Spleen (tissue), 11 donors: Measurements from ENCODE around the gene KREMEN2. TPM values are rescaled to one million over a fixed set of nuclear protein-coding genes. Genes with fewer than 3 reads are reported as not detected.

Experiments
- DNase-seq: peaks from one replicate; pipeline ENCODE4 v3.0.0-alpha.2; 2020
- H3K27ac ChIP-seq, 8 donors: fragments of 200-600 bp; sonication (generic) in 7 of 8; 1 replicate in 4 of 8; 2 replicates in 4 of 8; pipeline versions ENCODE4 v1.5.0 to v1.8.0; 2016 to 2021; ENCODE audit warnings: inconsistent platforms in 4 of 8, mild to moderate bottlenecking in 4 of 8, moderate library complexity in 1 of 8
- H3K27me3 ChIP-seq, 7 donors: fragments of 200-600 bp; sonication (generic) in 6 of 7; replicated peaks in 1 of 7; 1 replicate in 4 of 7; 2 replicates in 3 of 7; pipeline versions ENCODE4 v1.5.0 to v1.8.0; 2016 to 2021; ENCODE audit warnings: inconsistent platforms in 3 of 7, mild to moderate bottlenecking in 1 of 7
- H3K36me3 ChIP-seq, 6 donors: fragments of 200-600 bp; sonication (generic) in 5 of 6; 1 replicate in 4 of 6; 2 replicates in 2 of 6; pipeline versions ENCODE4 v1.5.0 to v1.8.0; 2016 to 2021; ENCODE audit warnings: inconsistent platforms in 2 of 6
- H3K4me1 ChIP-seq, 6 donors: fragments of 200-600 bp; sonication (generic) in 5 of 6; 1 replicate in 3 of 6; 2 replicates in 3 of 6; pipeline versions ENCODE4 v1.5.0 to v1.8.0; 2016 to 2021; ENCODE audit warnings: inconsistent platforms in 3 of 6
- H3K4me3 ChIP-seq, 8 donors: fragments of 200-600 bp; sonication (generic) in 7 of 8; 1 replicate in 4 of 8; 2 replicates in 4 of 8; pipeline versions ENCODE4 v1.5.0 to v1.8.0; 2016 to 2021; ENCODE audit warnings: inconsistent platforms in 4 of 8, mild to moderate bottlenecking in 4 of 8, moderate library complexity in 2 of 8
- H3K9me3 ChIP-seq, 8 donors: fragments of 200-600 bp; sonication (generic) in 7 of 8; 1 replicate in 4 of 8; 2 replicates in 4 of 8; pipeline versions ENCODE4 v1.5.0 to v1.8.0; 2016 to 2021; ENCODE audit warnings: inconsistent platforms in 4 of 8
- POLR2A ChIP-seq, 3 donors: fragments of 450-650 bp; IDR thresholded peaks; one replicate each; pipeline ENCODE4 v1.5.1; 2017; ENCODE audit warnings: antibody characterized with exemption in 3 of 3, mild to moderate bottlenecking in 1 of 3
- POLR2AphosphoS5 ChIP-seq, 3 donors: sonication (generic); formaldehyde crosslinking; IDR thresholded peaks; one replicate each; pipeline ENCODE4 v1.5.1; 2017; ENCODE audit warnings: antibody characterized with exemption in 3 of 3
- WGBS, 5 donors: extraction: QIAGEN DNeasy Blood & Tissue Kit in 3 of 5; methylation state at CpG; one replicate each; pipeline versions ENCODE4 v1.1.5 to v1.1.7; 2013 to 2018; 5-methylcytosine and 5-hydroxymethylcytosine counted together
- intact Hi-C: fragments of 100-400 bp; cut with DNase I; formaldehyde crosslinking; loops from one replicate; pipeline ENCODE4 v1.15.0; 2023; ENCODE audit warnings: low total_unique reads
- polyA plus RNA-seq, 3 donors: library from polyadenylated mRNA; stranded (reverse); fragments of 200-250 nt; gene quantifications; one replicate each; pipeline ENCODE4 v1.2.1, GENCODE V29; 2013
- small RNA-seq, 4 donors: library from RNA; depleted of rRNA; stranded (forward); fragments of <200 nt; gene quantifications; one replicate each; pipeline ENCODE3, GENCODE V24; 2016
- total RNA-seq, 7 donors: library from RNA; depleted of rRNA in 3 of 7; stranded (reverse); fragments of >200 nt in 3 of 7; fragmentation: NEBNext Ultra II Directional in 4 of 7; extraction: Animal tissue kit (Norgen Biotek cat#: 25700) in 4 of 7; gene quantifications; one replicate each; pipeline versions ENCODE4 v1.1.0 to v1.2.1, GENCODE V29; 2016 to 2021
- TF ChIP-seq, protein P1 (sequence below), 11 experiments: fragments of 200-600 bp in 7 of 11; fragments of 450-650 bp in 4 of 11; sonication (generic) in 4 of 11; IDR thresholded peaks in 8 of 11; conservative IDR thresholded peaks in 3 of 11; 1 replicate in 7 of 11; 2 replicates in 4 of 11; pipeline versions ENCODE4 v1.4.0 to v1.8.0; 2016 to 2021; ENCODE audit warnings: antibody characterized with exemption in 11 of 11, inconsistent platforms in 4 of 11, mild to moderate bottlenecking in 1 of 11
- donor health status: healthy with polysubstance abuse.
- donor health status: DM: no; HTN: no; CAD: no; lungs with moderate emphysema.
- donor health status: DM: no; HTN: no; CAD: no.
- donor health status: Bipolar disorder and iron deficiency.
- donor health status: healthy.
- donor health status: DM: no; HTN: no; CAD: no.
- donor health status: DM: yes; HTN: yes; CAD: no.

Gene KREMEN2
- total and polyA plus RNA-seq, 10 donors: 0.40 to 1.2 (median 0.42) TPM; not detected in 5

DNA sequence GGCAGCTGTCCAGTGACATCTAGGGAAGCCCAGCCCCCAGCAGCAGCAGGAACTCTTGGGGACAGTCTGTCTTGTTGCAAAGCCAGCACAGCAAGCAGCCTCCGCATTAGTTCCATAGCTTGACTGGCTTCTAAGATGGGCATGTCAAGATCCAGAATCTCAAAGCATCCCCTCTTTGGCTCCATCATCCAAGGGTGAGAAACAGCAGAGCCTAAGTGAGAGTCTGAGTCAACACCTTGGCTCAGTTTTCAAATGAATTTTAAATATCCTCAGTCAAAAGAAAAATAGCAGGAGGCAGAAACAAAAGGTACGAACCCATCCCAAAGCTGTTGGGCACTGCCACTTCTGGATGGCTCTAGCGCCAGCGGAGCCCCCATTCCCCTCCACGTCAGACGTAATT lies 50.9 kb downstream of the KREMEN2 start:
- H3K36me3 ChIP-seq: no peaks in the 10 kb centered on the region
- H3K4me1 ChIP-seq: peaks cover 7 to 41% (median 21%) of the 10 kb centered on the region in 6 donors
- no peaks in the 10 kb centered on the region for H3K9me3 ChIP-seq
- intact Hi-C loops: no loop called here
- WGBS, 5 donors: 86 to 95% (median 89%) methylated on average over 6 of the region's 6 CpGs
- no peak overlapping the region for H3K27ac ChIP-seq
- H3K27me3 ChIP-seq: peaks cover 0 to 86% (median 40%) of the 10 kb centered on the region in 7 donors
- TF ChIP-seq POLR2AphosphoS5 (IDR thresholded peaks at IDR 0.05) (no peak), POLR2A (IDR thresholded peaks at IDR 0.05) (no peak)
- TF ChIP-seq, protein P1, sequence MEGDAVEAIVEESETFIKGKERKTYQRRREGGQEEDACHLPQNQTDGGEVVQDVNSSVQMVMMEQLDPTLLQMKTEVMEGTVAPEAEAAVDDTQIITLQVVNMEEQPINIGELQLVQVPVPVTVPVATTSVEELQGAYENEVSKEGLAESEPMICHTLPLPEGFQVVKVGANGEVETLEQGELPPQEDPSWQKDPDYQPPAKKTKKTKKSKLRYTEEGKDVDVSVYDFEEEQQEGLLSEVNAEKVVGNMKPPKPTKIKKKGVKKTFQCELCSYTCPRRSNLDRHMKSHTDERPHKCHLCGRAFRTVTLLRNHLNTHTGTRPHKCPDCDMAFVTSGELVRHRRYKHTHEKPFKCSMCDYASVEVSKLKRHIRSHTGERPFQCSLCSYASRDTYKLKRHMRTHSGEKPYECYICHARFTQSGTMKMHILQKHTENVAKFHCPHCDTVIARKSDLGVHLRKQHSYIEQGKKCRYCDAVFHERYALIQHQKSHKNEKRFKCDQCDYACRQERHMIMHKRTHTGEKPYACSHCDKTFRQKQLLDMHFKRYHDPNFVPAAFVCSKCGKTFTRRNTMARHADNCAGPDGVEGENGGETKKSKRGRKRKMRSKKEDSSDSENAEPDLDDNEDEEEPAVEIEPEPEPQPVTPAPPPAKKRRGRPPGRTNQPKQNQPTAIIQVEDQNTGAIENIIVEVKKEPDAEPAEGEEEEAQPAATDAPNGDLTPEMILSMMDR (IDR thresholded peaks at IDR 0.05 in 8 of 11, conservative IDR thresholded peaks at IDR 0.05 in 3 of 11): no peak
- no peak for DNase-seq
- H3K4me3 ChIP-seq: no peak overlapping the region

DNA sequence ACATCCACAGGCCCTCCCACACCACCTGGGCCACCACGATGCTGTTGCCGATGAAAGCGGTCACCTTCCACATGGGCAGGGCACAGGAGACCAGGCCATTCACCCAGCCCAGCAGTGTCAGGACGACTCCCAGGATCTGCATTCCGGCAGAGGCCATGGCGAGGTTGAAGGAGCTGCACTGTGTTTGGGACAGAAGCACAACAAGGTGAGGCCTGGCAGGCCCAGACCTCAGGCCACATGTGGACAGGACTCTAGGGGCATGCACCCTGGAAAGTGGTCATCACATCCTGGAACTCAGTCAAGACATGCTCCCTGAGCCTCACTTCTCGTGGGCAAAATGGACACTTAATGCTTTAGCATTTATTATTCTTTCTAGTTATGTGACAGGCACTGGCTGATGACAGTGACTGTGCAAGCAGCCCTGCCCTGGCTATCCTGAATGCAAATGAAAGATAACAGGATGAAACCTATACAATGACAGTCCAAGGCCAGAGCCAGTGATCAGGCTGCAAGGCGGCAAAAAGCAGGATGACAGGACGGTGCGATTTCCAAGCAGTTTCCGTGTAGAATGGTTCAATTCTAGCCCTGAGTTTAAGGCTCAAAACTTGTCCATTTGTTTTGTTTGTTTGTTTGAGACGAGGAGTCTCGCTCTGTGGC lies 51.9 kb downstream of the KREMEN2 start:
- no peak overlapping the region for H3K27ac ChIP-seq
- H3K27me3 ChIP-seq: peaks cover 0 to 79% (median 40%) of the 10 kb centered on the region in 7 donors
- peaks cover 11 to 47% (median 30%) of the 10 kb centered on the region in 6 donors for H3K4me1 ChIP-seq
- intact Hi-C loops: no loop called here
- H3K9me3 ChIP-seq: no peaks in the 10 kb centered on the region
- WGBS, 5 donors: 77 to 92% (median 87%) methylated on average over 7 to 13 of the region's 13 CpGs
- no peak for DNase-seq
- H3K4me3 ChIP-seq: no peak overlapping the region
- no peaks in the 10 kb centered on the region for H3K36me3 ChIP-seq
- no peak for TF ChIP-seq POLR2A (IDR thresholded peaks at IDR 0.05)
- no peak for TF ChIP-seq POLR2AphosphoS5 (IDR thresholded peaks at IDR 0.05)

DNA sequence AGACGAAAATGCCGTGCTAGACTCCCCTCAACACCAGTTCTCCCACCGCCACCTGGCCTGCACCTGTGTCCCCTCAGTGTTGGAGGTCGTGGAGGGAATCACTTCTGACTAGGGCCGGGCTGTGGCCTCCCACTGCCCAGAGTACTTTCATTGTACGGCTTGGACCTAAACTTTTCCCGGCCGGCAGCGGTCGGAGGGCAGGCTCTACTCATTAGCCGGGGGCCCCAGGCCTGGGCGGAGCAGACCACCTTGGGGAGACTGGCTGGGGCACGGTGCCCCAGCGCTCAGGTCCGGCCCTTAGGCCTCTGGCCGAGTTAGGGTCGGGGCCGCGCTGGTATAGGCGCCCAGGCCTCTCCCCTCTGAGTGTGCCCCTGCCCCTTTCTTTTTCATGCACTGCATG lies 53.3 kb downstream of the KREMEN2 start:
- no peak overlapping the region for H3K4me3 ChIP-seq
- no peaks in the 10 kb centered on the region for H3K9me3 ChIP-seq
- H3K36me3 ChIP-seq: no peaks in the 10 kb centered on the region
- H3K27ac ChIP-seq: no peak overlapping the region
- peaks cover 23 to 55% (median 43%) of the 10 kb centered on the region in 6 donors for H3K4me1 ChIP-seq
- TF ChIP-seq POLR2AphosphoS5 (IDR thresholded peaks at IDR 0.05) (no peak), POLR2A (IDR thresholded peaks at IDR 0.05) (no peak)
- TF ChIP-seq, protein P1 (IDR thresholded peaks at IDR 0.05 in 8 of 11, conservative IDR thresholded peaks at IDR 0.05 in 3 of 11): no peak
- H3K27me3 ChIP-seq: peaks cover 0 to 69% (median 32%) of the 10 kb centered on the region in 7 donors
- DNase-seq: no peak
- intact Hi-C loops: no loop called here
- 60 to 87% (median 77%) methylated on average over 8 to 20 of the region's 20 CpGs for WGBS, 5 donors

Small RNAs within 50 kb of the gene (small RNA-seq; reads per million reads assigned to genes)
- gene LINC00514: 0 reads per million in 4 donors

Other genes with a start within 250 kb of the KREMEN2 start
- 1 to 10 TPM in 6 of 7 donors, under 1 TPM in 1; 0.84 to 2.1 (median 1.2) TPM for gene PRSS27, start 244.1 kb upstream of the KREMEN2 start, total RNA-seq
- gene PRSS27, start 244.1 kb upstream of the KREMEN2 start, polyA plus RNA-seq: 1 to 10 TPM; 1.2 to 1.5 (median 1.2) TPM
- 100 to 1,000 TPM; 590 to 922 (median 875) TPM for gene SRRM2, start 211.6 kb upstream of the KREMEN2 start, total RNA-seq
- gene SRRM2, start 211.6 kb upstream of the KREMEN2 start, polyA plus RNA-seq: 1,000 to 10,000 TPM in 1 of 3 donors, 100 to 1,000 TPM in 2; 239 to 1,169 (median 672) TPM
- 100 to 1,000 TPM; 128 to 467 (median 134) TPM for gene ELOB, start 187.0 kb upstream of the KREMEN2 start, total RNA-seq
- gene ELOB, start 187.0 kb upstream of the KREMEN2 start, polyA plus RNA-seq: 100 to 1,000 TPM; 233 to 378 (median 247) TPM
- under 1 TPM in 2 of 7 donors, not detected in 5; 0.32 to 0.67 TPM for gene PRSS33, start 176.7 kb upstream of the KREMEN2 start, total RNA-seq
- gene PRSS33, start 176.7 kb upstream of the KREMEN2 start, polyA plus RNA-seq: under 1 TPM in 1 of 3 donors, not detected in 2; 0.03 TPM
- not detected for gene PRSS41, start 165.8 kb upstream of the KREMEN2 start, total RNA-seq
- not detected for gene PRSS41, start 165.8 kb upstream of the KREMEN2 start, polyA plus RNA-seq
- 1 to 10 TPM in 6 of 7 donors, under 1 TPM in 1; 0.81 to 4.9 (median 1.5) TPM for gene PRSS21, start 147.0 kb upstream of the KREMEN2 start, total RNA-seq
- gene PRSS21, start 147.0 kb upstream of the KREMEN2 start, polyA plus RNA-seq: 1 to 10 TPM in 2 of 3 donors, under 1 TPM in 1; 0.49 to 3.4 (median 1.8) TPM
- 1 to 10 TPM in 5 of 7 donors, under 1 TPM in 1, not detected in 1; 0.79 to 3.8 (median 1.5) TPM for gene ZG16B, start 134.0 kb upstream of the KREMEN2 start, total RNA-seq
- gene ZG16B, start 134.0 kb upstream of the KREMEN2 start, polyA plus RNA-seq: 1 to 10 TPM in 2 of 3 donors, under 1 TPM in 1; 0.73 to 1.6 (median 1.5) TPM
- under 1 TPM in 1 of 7 donors, not detected in 6; 0.60 TPM for gene PRSS22, start 106.1 kb upstream of the KREMEN2 start, total RNA-seq
- under 1 TPM in 2 of 3 donors, not detected in 1; 0.19 to 0.33 TPM for gene PRSS22, start 106.1 kb upstream of the KREMEN2 start, polyA plus RNA-seq
- 10 to 100 TPM; 27.5 to 98.6 (median 48.4) TPM for gene FLYWCH2, start 81.1 kb upstream of the KREMEN2 start, total RNA-seq
- 10 to 100 TPM; 31.6 to 62.6 (median 49.5) TPM for gene FLYWCH2, start 81.1 kb upstream of the KREMEN2 start, polyA plus RNA-seq
- 10 to 100 TPM; 34.8 to 79.3 (median 57.0) TPM for gene FLYWCH1, start 52.3 kb upstream of the KREMEN2 start, total RNA-seq
- gene FLYWCH1, start 52.3 kb upstream of the KREMEN2 start, polyA plus RNA-seq: 10 to 100 TPM; 14.0 to 47.0 (median 43.9) TPM
- 1 to 10 TPM; 3.3 to 9.0 (median 6.4) TPM for gene PAQR4, start 5.1 kb downstream of the KREMEN2 start, total RNA-seq
- 1 to 10 TPM; 2.1 to 7.1 (median 6.3) TPM for gene PAQR4, start 5.1 kb downstream of the KREMEN2 start, polyA plus RNA-seq
- 1 to 10 TPM; 3.3 to 9.6 (median 5.6) TPM for gene PKMYT1, start 16.2 kb downstream of the KREMEN2 start, total RNA-seq
- 10 to 100 TPM in 1 of 3 donors, 1 to 10 TPM in 2; 3.9 to 11.3 (median 6.8) TPM for gene PKMYT1, start 16.2 kb downstream of the KREMEN2 start, polyA plus RNA-seq
- gene CLDN9, start 48.6 kb downstream of the KREMEN2 start, total RNA-seq: 1 to 10 TPM in 2 of 7 donors, under 1 TPM in 5; 0.24 to 1.7 (median 0.56) TPM
- under 1 TPM; 0.06 to 0.37 (median 0.16) TPM for gene CLDN9, start 48.6 kb downstream of the KREMEN2 start, polyA plus RNA-seq
- gene CLDN6, start 53.9 kb downstream of the KREMEN2 start, total RNA-seq: not detected
- not detected for gene CLDN6, start 53.9 kb downstream of the KREMEN2 start, polyA plus RNA-seq
- gene TNFRSF12A, start 56.1 kb downstream of the KREMEN2 start, total RNA-seq: 10 to 100 TPM in 3 of 7 donors, 1 to 10 TPM in 4; 2.0 to 26.1 (median 7.5) TPM
- gene TNFRSF12A, start 56.1 kb downstream of the KREMEN2 start, polyA plus RNA-seq: 10 to 100 TPM in 1 of 3 donors, 1 to 10 TPM in 2; 7.7 to 16.5 (median 8.3) TPM
- 10 to 100 TPM; 15.5 to 30.8 (median 21.6) TPM for gene HCFC1R1, start 59.7 kb downstream of the KREMEN2 start, total RNA-seq
- 10 to 100 TPM; 60.5 to 74.5 (median 62.8) TPM for gene HCFC1R1, start 59.7 kb downstream of the KREMEN2 start, polyA plus RNA-seq
- 10 to 100 TPM; 19.3 to 30.4 (median 26.3) TPM for gene THOC6, start 59.8 kb downstream of the KREMEN2 start, total RNA-seq
- gene THOC6, start 59.8 kb downstream of the KREMEN2 start, polyA plus RNA-seq: 10 to 100 TPM; 40.7 to 57.2 (median 41.0) TPM
- gene BICDL2, start 72.7 kb downstream of the KREMEN2 start, total RNA-seq: under 1 TPM in 4 of 7 donors, not detected in 3; 0.30 to 0.77 (median 0.32) TPM
- gene BICDL2, start 72.7 kb downstream of the KREMEN2 start, polyA plus RNA-seq: under 1 TPM; 0.03 to 0.22 (median 0.15) TPM
- gene MMP25, start 82.3 kb downstream of the KREMEN2 start, total RNA-seq: 100 to 1,000 TPM in 4 of 7 donors, 10 to 100 TPM in 3; 24.3 to 282 (median 113) TPM
- gene MMP25, start 82.3 kb downstream of the KREMEN2 start, polyA plus RNA-seq: 10 to 100 TPM in 2 of 3 donors, 1 to 10 TPM in 1; 2.7 to 45.0 (median 41.9) TPM
- gene IL32, start 101.4 kb downstream of the KREMEN2 start, total RNA-seq: 100 to 1,000 TPM; 171 to 414 (median 309) TPM
- 100 to 1,000 TPM; 256 to 624 (median 277) TPM for gene IL32, start 101.4 kb downstream of the KREMEN2 start, polyA plus RNA-seq
- under 1 TPM in 1 of 7 donors, not detected in 6; 0.85 TPM for gene ZSCAN10, start 135.0 kb downstream of the KREMEN2 start, total RNA-seq
- under 1 TPM in 2 of 3 donors, not detected in 1; 0.02 to 0.06 TPM for gene ZSCAN10, start 135.0 kb downstream of the KREMEN2 start, polyA plus RNA-seq
- gene ZNF205, start 148.3 kb downstream of the KREMEN2 start, total RNA-seq: 10 to 100 TPM in 1 of 7 donors, 1 to 10 TPM in 6; 4.1 to 10.4 (median 5.3) TPM
- 10 to 100 TPM in 1 of 3 donors, 1 to 10 TPM in 2; 3.5 to 14.2 (median 6.9) TPM for gene ZNF205, start 148.3 kb downstream of the KREMEN2 start, polyA plus RNA-seq
- 10 to 100 TPM in 1 of 7 donors, 1 to 10 TPM in 6; 6.8 to 11.4 (median 7.9) TPM for gene ZNF213, start 170.8 kb downstream of the KREMEN2 start, total RNA-seq
- 1 to 10 TPM; 2.4 to 5.9 (median 2.9) TPM for gene ZNF213, start 170.8 kb downstream of the KREMEN2 start, polyA plus RNA-seq
- not detected for gene OR1F1, start 223.9 kb downstream of the KREMEN2 start, total RNA-seq
- gene OR1F1, start 223.9 kb downstream of the KREMEN2 start, polyA plus RNA-seq: not detected